Upper lobe of left lung (tissue), 6 donors: ENCODE results near the gene GRK1. TPM values are rescaled to one million over a fixed set of nuclear protein-coding genes. Genes with fewer than 3 reads are reported as not detected.

Source experiments
- ATAC-seq, 2 donors: fragments of 200-7000 bp; cut with Tn5 transposase; one replicate each; pipeline ENCODE4 v1.9.1; 2022; ENCODE audit warnings: mild to moderate bottlenecking in 2 of 2, moderate library complexity in 2 of 2; ENCODE audit not compliant: low FRiP score in 2 of 2
- DNase-seq, 2 donors: peaks; one replicate each; pipeline ENCODE4 v3.0.0-alpha.2; 2019 to 2020
- H3K27ac ChIP-seq, 4 donors: fragments of 200-600 bp; sonication (generic); one replicate each; pipeline ENCODE4 v1.5.1; 2016 to 2019
- H3K27me3 ChIP-seq, 4 donors: fragments of 200-600 bp; sonication (generic); one replicate each; pipeline ENCODE4 v1.5.1; 2017 to 2019
- H3K36me3 ChIP-seq, 4 donors: fragments of 200-600 bp; sonication (generic); one replicate each; pipeline ENCODE4 v1.5.1; 2016 to 2019
- H3K4me1 ChIP-seq, 4 donors: fragments of 200-600 bp; sonication (generic); one replicate each; pipeline ENCODE4 v1.5.1; 2018 to 2019
- H3K4me3 ChIP-seq, 4 donors: fragments of 200-600 bp; sonication (generic); one replicate each; pipeline ENCODE4 v1.5.1; 2017 to 2019; ENCODE audit warnings: mild to moderate bottlenecking in 2 of 4, moderate library complexity in 1 of 4
- H3K9me3 ChIP-seq, 4 donors: fragments of 200-600 bp; sonication (generic); one replicate each; pipeline ENCODE4 v1.5.1; 2018 to 2019
- EP300 ChIP-seq, 4 donors: sonication (generic); formaldehyde crosslinking; IDR thresholded peaks; one replicate each; pipeline ENCODE4 v1.5.1; 2017; ENCODE audit warnings: antibody characterized with exemption in 4 of 4, control low read depth in 2 of 4
- POLR2A ChIP-seq, 4 donors: fragments of 450-650 bp; IDR thresholded peaks; one replicate each; pipeline ENCODE4 v1.5.1; 2016 to 2017; ENCODE audit warnings: antibody characterized with exemption in 4 of 4, mild to moderate bottlenecking in 2 of 4
- POLR2AphosphoS5 ChIP-seq, 2 donors: sonication (generic); formaldehyde crosslinking; IDR thresholded peaks; one replicate each; pipeline ENCODE4 v1.5.1; 2017; ENCODE audit warnings: antibody characterized with exemption in 2 of 2
- WGBS, 2 donors: methylation state at CpG; one replicate each; pipeline ENCODE4 v1.1.5; 2017 to 2018; 5-methylcytosine and 5-hydroxymethylcytosine counted together
- total RNA-seq, 6 donors: library from RNA; depleted of rRNA in 4 of 6; stranded (reverse); fragments of >200 nt in 4 of 6; gene quantifications; one replicate each; pipeline versions ENCODE4 v1.1.0 to v1.2.1, GENCODE V29; 2016 to 2021
- TF ChIP-seq, protein P1 (sequence below), 6 experiments: fragments of 450-650 bp in 4 of 6; fragments of 200-600 bp in 2 of 6; sonication (generic) in 2 of 6; IDR thresholded peaks; one replicate each; pipeline ENCODE4 v1.5.1; 2016 to 2019; ENCODE audit warnings: antibody characterized with exemption in 6 of 6
- donor health status: DM: no; HTN: no; CAD: no; lungs with moderate emphysema.
- donor health status: DM: no; HTN: yes; CAD: no; lungs with severe emphysema.

The GRK1 gene
- total RNA-seq, 6 donors from 2014 or later: 0.15 to 5.2 TPM; not detected in 4

- H3K4me3 ChIP-seq: no peak overlapping the region
- H3K4me1 ChIP-seq: no peaks in the 10 kb centered on the region
- DNase-seq: peak in 1 of 2 donors; percentile 61
- ATAC-seq: no peak
- no peak overlapping the region for H3K27ac ChIP-seq
- no peaks in the 10 kb centered on the region for H3K27me3 ChIP-seq
- H3K36me3 ChIP-seq: peaks cover 16 to 77% (median 68%) of the 10 kb centered on the region in 4 donors
- TF ChIP-seq POLR2AphosphoS5 (IDR thresholded peaks at IDR 0.05) (no peak), POLR2A (IDR thresholded peaks at IDR 0.05) (no peak), EP300 (IDR thresholded peaks at IDR 0.05) (no peak)
- TF ChIP-seq, protein P1, sequence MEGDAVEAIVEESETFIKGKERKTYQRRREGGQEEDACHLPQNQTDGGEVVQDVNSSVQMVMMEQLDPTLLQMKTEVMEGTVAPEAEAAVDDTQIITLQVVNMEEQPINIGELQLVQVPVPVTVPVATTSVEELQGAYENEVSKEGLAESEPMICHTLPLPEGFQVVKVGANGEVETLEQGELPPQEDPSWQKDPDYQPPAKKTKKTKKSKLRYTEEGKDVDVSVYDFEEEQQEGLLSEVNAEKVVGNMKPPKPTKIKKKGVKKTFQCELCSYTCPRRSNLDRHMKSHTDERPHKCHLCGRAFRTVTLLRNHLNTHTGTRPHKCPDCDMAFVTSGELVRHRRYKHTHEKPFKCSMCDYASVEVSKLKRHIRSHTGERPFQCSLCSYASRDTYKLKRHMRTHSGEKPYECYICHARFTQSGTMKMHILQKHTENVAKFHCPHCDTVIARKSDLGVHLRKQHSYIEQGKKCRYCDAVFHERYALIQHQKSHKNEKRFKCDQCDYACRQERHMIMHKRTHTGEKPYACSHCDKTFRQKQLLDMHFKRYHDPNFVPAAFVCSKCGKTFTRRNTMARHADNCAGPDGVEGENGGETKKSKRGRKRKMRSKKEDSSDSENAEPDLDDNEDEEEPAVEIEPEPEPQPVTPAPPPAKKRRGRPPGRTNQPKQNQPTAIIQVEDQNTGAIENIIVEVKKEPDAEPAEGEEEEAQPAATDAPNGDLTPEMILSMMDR (IDR thresholded peaks at IDR 0.05): no peak
- H3K9me3 ChIP-seq: no peaks in the 10 kb centered on the region
- 96% methylated on average over 38 of the region's 38 CpGs for WGBS, 2 donors
Observed at GRCh38 chr13:113632706-113633484, 34.1 kb upstream of the GRK1 start.

DNA sequence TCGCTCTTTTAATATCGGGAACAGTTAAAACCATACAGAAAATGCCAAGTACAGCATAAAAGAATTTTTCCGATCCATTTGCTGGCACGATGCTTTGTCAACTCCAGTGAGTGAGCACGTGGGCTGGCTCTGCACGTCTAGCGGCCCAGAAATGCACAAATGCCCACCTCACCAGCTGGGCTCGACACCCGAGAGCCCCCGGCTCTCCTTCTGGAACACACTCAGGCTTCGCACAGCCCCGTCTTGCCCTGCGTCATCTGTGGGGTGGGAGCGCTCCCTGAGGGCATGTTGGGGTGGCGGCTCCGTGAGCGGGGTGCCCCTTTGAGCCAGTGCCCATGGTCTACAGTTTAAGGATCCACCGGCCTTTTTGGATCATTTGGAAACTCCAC is 33.5 kb upstream of the GRK1 start:
- no peak for TF ChIP-seq POLR2AphosphoS5 (IDR thresholded peaks at IDR 0.05)
- no peak for TF ChIP-seq EP300 (IDR thresholded peaks at IDR 0.05)
- no peak for TF ChIP-seq POLR2A (IDR thresholded peaks at IDR 0.05)
- TF ChIP-seq, protein P1 (IDR thresholded peaks at IDR 0.05): no peak
- no peak for ATAC-seq
- peak in 1 of 2 donors; percentile 49 for DNase-seq
- H3K4me3 ChIP-seq: no peak overlapping the region
- WGBS, 2 donors: 96 to 98% methylated on average over 9 to 18 of the region's 18 CpGs
- H3K4me1 ChIP-seq: no peaks in the 10 kb centered on the region
- no peaks in the 10 kb centered on the region for H3K27me3 ChIP-seq
- H3K36me3 ChIP-seq: peaks cover 22 to 83% (median 73%) of the 10 kb centered on the region in 4 donors
- H3K27ac ChIP-seq: no peak overlapping the region
- H3K9me3 ChIP-seq: no peaks in the 10 kb centered on the region

GRCh38 chr13:113634279-113635047 is 32.6 kb upstream of the GRK1 start:
- Histone ChIP-seq H3K27me3 (no peaks in the 10 kb centered on the region), H3K36me3 (peaks cover 23 to 89% (median 78%) of the 10 kb centered on the region in 4 donors), H3K4me1 (no peaks in the 10 kb centered on the region), H3K27ac (no peak overlapping the region), H3K4me3 (no peak overlapping the region), H3K9me3 (no peaks in the 10 kb centered on the region)
- ATAC-seq (no peak), DNase-seq (no peak)
- TF ChIP-seq, protein P1 (IDR thresholded peaks at IDR 0.05): no peak
- TF ChIP-seq EP300 (IDR thresholded peaks at IDR 0.05): no peak
- 92 to 97% methylated on average over 16 of the region's 16 CpGs for WGBS, 2 donors

DNA sequence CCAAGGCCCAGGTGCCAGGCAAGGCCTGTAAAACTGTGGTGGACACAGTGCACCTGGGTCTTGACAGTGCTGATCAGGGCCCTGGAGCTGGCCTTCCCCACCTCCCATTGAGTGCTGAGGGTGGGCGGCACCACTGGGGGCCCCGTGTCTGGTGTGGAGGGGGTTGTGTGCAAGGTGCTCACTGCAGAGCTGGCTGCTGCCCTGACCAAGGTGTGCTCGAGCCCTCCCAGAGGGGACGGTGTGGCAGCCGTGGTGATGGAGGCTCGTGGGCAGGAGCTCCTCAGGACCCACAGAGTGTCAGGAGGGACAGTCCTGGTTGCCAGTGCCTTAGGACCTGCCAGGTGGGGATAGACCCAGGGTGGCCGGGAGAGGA is 32.0 kb upstream of the GRK1 start:
- ATAC-seq: no peak
- no peak for DNase-seq
- no peaks in the 10 kb centered on the region for H3K9me3 ChIP-seq
- 98 to 100% methylated on average over 2 to 6 of the region's 7 CpGs for WGBS, 2 donors
- H3K4me3 ChIP-seq: no peak overlapping the region
- H3K36me3 ChIP-seq: peaks cover 23 to 92% (median 81%) of the 10 kb centered on the region in 4 donors
- no peak overlapping the region for H3K27ac ChIP-seq
- H3K27me3 ChIP-seq: no peaks in the 10 kb centered on the region
- TF ChIP-seq EP300 (IDR thresholded peaks at IDR 0.05): no peak
- TF ChIP-seq, protein P1 (IDR thresholded peaks at IDR 0.05): no peak
- TF ChIP-seq POLR2AphosphoS5 (IDR thresholded peaks at IDR 0.05): no peak
- no peak for TF ChIP-seq POLR2A (IDR thresholded peaks at IDR 0.05)
- H3K4me1 ChIP-seq: no peaks in the 10 kb centered on the region
